Mucosa of descending colon (tissue), 3 donors: ENCODE results near the gene SPOCK3. TPM values are rescaled to one million over a fixed set of nuclear protein-coding genes. Genes with fewer than 3 reads are reported as not detected.

Experiments
- ATAC-seq: fragments of 200-7000 bp; cut with Tn5 transposase; one replicate; pipeline ENCODE4 v1.9.1; 2020; ENCODE audit warnings: mild to moderate bottlenecking, moderate library complexity
- DNase-seq, 3 donors: peaks; one replicate each; pipeline ENCODE4 v3.0.0-alpha.2; 2020
- H3K36me3 ChIP-seq: fragments of 200-600 bp; one replicate; pipeline ENCODE4 v1.8.0; 2021; ENCODE audit warnings: low read depth, mild to moderate bottlenecking
- H3K4me1 ChIP-seq: fragments of 200-600 bp; one replicate; pipeline ENCODE4 v1.8.0; 2021; ENCODE audit warnings: low read depth, mild to moderate bottlenecking
- H3K4me3 ChIP-seq: fragments of 200-600 bp; one replicate; pipeline ENCODE4 v1.8.0; 2021; ENCODE audit warnings: mild to moderate bottlenecking
- H3K9me3 ChIP-seq: fragments of 200-600 bp; one replicate; pipeline ENCODE4 v1.8.0; 2021; ENCODE audit warnings: mild to moderate bottlenecking
- intact Hi-C, 2 donors: fragments of 100-400 bp; cut with DNase I in 1 of 2; cut with micrococcal nuclease in 1 of 2; formaldehyde crosslinking; loops; one replicate each; pipeline versions ENCODE4 v1.11.0 to v1.11.1; 2022; cut with DNase I, micrococcal nuclease
- total RNA-seq, 3 donors: library from RNA; stranded (reverse); fragmentation: NEBNext Ultra II Directional in 2 of 3; extraction: Animal tissue kit (Norgen Biotek cat#: 25700) in 2 of 3; gene quantifications; one replicate each; pipeline versions ENCODE4 v1.2.1 to v1.2.4, GENCODE V29; 2021 to 2023
- TF ChIP-seq, protein P1 (sequence below): fragments of 200-600 bp; IDR thresholded peaks from one replicate; pipeline ENCODE4 v1.8.0; 2022; ENCODE audit warnings: antibody characterized with exemption, mild to moderate bottlenecking
- donor health status: DM: no; HTN: no; CAD: no; lungs with moderate emphysema.
- donor health status: DM: no; HTN: no; CAD: no.
- donor health status: DM: no; HTN: yes; CAD: no.

SPOCK3 gene
- total RNA-seq, 3 donors from 2014 or later, result 0.55 to 3.6 (median 0.55) TPM

DNA sequence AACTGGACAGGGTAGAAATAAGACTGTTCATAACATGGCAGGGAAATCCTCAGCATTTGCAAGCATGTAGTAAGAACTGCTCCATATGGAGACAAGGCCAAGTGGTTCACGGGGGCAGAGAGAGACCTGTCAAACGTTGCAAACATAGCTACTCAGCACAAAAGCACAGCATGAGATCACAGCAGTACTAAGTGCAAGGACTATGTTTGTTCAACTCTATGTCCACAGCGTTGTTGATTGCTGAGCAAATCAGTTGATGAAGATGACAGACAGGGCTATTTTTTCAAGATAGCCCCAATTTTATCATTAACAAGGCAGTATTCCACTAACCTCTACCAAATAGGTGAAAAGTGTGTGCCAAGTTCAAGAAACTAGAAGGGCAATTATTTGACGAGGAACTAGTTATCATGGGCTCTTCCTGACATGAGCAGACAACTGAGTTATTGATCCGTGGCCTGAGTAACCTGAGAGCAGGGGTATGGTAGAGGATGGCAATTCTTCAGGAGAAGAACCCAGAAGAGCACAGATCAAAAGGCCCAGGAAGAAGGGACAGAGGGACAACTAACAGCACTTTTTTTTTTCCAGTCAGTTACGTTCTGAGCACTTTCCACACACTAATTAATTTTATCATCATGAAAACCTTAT is 57.4 kb downstream of the SPOCK3 start:
- no peak for ATAC-seq
- H3K4me3 ChIP-seq, result no peak overlapping the region
- DNase-seq, result no peak
- intact Hi-C loops, result no loop called here
- H3K4me1 ChIP-seq, result no peaks in the 10 kb centered on the region
- H3K36me3 ChIP-seq, result no peaks in the 10 kb centered on the region
- TF ChIP-seq, protein P1, sequence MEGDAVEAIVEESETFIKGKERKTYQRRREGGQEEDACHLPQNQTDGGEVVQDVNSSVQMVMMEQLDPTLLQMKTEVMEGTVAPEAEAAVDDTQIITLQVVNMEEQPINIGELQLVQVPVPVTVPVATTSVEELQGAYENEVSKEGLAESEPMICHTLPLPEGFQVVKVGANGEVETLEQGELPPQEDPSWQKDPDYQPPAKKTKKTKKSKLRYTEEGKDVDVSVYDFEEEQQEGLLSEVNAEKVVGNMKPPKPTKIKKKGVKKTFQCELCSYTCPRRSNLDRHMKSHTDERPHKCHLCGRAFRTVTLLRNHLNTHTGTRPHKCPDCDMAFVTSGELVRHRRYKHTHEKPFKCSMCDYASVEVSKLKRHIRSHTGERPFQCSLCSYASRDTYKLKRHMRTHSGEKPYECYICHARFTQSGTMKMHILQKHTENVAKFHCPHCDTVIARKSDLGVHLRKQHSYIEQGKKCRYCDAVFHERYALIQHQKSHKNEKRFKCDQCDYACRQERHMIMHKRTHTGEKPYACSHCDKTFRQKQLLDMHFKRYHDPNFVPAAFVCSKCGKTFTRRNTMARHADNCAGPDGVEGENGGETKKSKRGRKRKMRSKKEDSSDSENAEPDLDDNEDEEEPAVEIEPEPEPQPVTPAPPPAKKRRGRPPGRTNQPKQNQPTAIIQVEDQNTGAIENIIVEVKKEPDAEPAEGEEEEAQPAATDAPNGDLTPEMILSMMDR, result no peak
- no peaks in the 10 kb centered on the region for H3K9me3 ChIP-seq

- ATAC-seq, result no peak
- intact Hi-C loops, result no loop called here
- Histone ChIP-seq H3K4me1 (no peaks in the 10 kb centered on the region), H3K9me3 (no peaks in the 10 kb centered on the region), H3K36me3 (no peaks in the 10 kb centered on the region), H3K4me3 (no peak overlapping the region)
- DNase-seq, result no peak
- TF ChIP-seq, protein P1, result no peak
Measured at GRCh38 chr4:167171928-167172327, 62.4 kb downstream of the SPOCK3 start.

DNA sequence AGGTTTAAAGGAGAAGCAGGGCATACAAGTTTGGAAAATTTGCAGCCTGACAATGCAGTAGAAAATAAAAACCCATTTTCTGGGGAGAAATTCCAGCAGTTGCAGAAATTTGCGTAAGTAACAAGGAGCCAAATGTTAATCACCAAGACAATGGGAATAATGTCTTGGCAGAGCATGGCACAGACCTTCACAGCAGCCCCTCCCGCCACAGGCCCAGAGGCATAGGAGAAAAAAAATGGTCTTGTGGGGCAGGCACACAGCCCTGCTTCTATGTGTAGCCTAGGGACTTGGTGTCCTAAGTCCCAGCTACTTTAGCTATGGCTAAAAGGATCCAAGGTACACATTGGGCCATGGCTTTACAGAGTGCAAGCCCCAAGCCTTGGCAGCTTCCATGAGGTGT is 65.7 kb downstream of the SPOCK3 start:
- Histone ChIP-seq H3K36me3 (no peaks in the 10 kb centered on the region), H3K4me3 (no peak overlapping the region), H3K9me3 (no peaks in the 10 kb centered on the region), H3K4me1 (no peaks in the 10 kb centered on the region)
- intact Hi-C loops, result no loop called here
- DNase-seq (no peak), ATAC-seq (no peak)
- TF ChIP-seq, protein P1, result no peak

GRCh38 chr4:167150587-167150986 is 83.7 kb downstream of the SPOCK3 start:
- no peak for ATAC-seq
- intact Hi-C loops, result no loop called here
- H3K4me3 ChIP-seq, result no peak overlapping the region

DNA sequence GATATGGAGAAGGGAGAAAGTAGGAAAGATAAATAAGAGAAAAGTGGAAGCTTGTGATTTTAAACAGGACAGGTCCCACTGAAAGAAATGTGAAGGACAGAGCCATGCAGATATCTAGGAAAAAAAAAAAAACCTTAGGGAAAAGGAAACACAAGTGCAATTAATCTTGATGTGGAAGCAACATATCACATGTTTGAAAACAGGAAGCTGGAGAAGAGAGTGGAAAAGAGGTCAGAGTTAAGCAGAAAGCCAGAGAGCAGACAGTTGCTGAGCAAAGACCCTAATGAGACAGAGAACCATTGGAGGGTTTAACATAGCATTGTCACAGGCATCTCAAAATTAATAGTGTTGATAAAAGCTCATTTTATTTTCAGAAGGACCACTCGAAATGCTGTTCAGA is 89.7 kb downstream of the SPOCK3 start:
- ATAC-seq, result no peak
- H3K4me3 ChIP-seq, result no peak overlapping the region
- no peaks in the 10 kb centered on the region for H3K4me1 ChIP-seq
- H3K9me3 ChIP-seq, result no peaks in the 10 kb centered on the region
- TF ChIP-seq, protein P1, result no peak
- intact Hi-C loops, result no loop called here
- no peaks in the 10 kb centered on the region for H3K36me3 ChIP-seq
- DNase-seq, result no peak

More at GRCh38 chr4:167150587-167150986, 83.7 kb downstream of the SPOCK3 start:
- TF ChIP-seq, protein P1, result no peak
- H3K9me3 ChIP-seq, result no peaks in the 10 kb centered on the region
- DNase-seq, result no peak
- no peaks in the 10 kb centered on the region for H3K4me1 ChIP-seq
- H3K36me3 ChIP-seq, result no peaks in the 10 kb centered on the region

DNA sequence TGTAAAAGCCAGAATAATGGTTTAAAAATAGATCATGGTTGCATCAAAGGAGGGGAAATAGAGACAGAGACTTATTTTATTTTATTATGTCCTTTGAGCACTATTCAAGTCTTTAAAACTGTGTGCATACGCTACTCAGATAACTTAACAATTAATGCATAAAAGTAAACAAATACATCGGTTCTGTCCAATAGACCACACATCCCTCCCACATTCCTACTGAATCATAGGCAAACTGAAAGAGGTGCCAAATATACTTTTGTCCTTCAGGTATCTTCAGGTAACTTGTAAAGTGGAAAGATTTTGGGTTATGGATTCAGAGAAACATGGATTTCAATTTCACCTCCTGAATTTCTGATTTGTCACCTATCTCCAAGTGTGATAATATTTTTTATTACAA is 91.3 kb downstream of the SPOCK3 start:
- no peak overlapping the region for H3K4me3 ChIP-seq
- no peaks in the 10 kb centered on the region for H3K36me3 ChIP-seq
- ATAC-seq (no peak), DNase-seq (no peak)
- no peaks in the 10 kb centered on the region for H3K9me3 ChIP-seq
- intact Hi-C loops, result no loop called here
- no peaks in the 10 kb centered on the region for H3K4me1 ChIP-seq
- TF ChIP-seq, protein P1, result no peak
